ENCODE data around the gene MYCN.

DNA sequence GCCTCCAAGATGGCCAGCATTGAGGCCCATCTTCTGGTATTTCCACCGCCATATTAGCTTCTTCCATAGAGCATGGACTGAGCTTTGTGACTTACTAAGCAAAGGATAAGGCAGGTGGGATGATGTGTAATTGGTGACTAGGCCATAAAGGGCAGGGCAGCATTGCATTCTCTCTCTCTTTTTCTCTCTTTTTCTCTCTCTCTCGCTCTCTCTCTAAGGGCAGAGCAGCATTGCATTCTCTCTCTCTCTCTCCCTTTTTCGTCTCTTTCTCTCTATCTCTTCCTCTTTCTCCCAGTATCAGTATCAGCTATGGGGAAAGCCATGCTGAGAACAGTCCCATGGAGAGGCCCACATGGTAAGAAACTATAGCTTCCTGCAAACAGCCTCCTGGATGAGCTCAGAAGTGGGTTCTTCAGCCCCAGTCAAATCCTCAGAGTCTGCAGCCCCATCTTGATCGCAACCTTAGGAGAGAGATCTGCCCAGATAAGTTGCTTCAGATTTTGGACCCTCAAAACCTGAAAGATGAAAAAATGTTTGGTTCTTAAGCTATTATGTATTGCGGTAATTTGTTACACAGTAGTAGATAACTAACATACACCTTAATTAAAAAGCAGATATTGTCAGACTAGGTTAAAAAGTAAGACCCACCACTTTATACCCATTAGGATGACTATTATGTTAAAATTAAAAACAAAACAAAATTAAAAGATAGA is 39.1 kb upstream of the MYCN start:
- TF ChIP-seq MYC (CRISPR knock-in tag; IDR thresholded peaks at IDR 0.05; ENCODE audit: borderline replicate concordance) (no peak), ZFP82 (CRISPR knock-in tag; IDR thresholded peaks at IDR 0.05; ENCODE audit: borderline replicate concordance) (no peak), PHF20 (CRISPR knock-in tag; IDR thresholded peaks at IDR 0.05) (no peak), EP300 (IDR thresholded peaks at IDR 0.05; ENCODE audit: low read depth in 2 of 2, low read length in 2 of 2) (no peak), EP300 (CRISPR knock-in tag; IDR thresholded peaks at IDR 0.05; ENCODE audit: borderline replicate concordance) (no peak), ZNF724P (CRISPR knock-in tag; IDR thresholded peaks at IDR 0.05; ENCODE audit: borderline replicate concordance) (no peak), RAD21 (CRISPR knock-in tag; IDR thresholded peaks at IDR 0.05) (no peak), EZH2 (conservative IDR thresholded peaks at IDR 0.05; ENCODE audit: low read depth, low read length) (no peak)
- TF ChIP-seq, protein P1, sequence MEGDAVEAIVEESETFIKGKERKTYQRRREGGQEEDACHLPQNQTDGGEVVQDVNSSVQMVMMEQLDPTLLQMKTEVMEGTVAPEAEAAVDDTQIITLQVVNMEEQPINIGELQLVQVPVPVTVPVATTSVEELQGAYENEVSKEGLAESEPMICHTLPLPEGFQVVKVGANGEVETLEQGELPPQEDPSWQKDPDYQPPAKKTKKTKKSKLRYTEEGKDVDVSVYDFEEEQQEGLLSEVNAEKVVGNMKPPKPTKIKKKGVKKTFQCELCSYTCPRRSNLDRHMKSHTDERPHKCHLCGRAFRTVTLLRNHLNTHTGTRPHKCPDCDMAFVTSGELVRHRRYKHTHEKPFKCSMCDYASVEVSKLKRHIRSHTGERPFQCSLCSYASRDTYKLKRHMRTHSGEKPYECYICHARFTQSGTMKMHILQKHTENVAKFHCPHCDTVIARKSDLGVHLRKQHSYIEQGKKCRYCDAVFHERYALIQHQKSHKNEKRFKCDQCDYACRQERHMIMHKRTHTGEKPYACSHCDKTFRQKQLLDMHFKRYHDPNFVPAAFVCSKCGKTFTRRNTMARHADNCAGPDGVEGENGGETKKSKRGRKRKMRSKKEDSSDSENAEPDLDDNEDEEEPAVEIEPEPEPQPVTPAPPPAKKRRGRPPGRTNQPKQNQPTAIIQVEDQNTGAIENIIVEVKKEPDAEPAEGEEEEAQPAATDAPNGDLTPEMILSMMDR (CRISPR knock-in tag; IDR thresholded peaks at IDR 0.05): no peak
- TF ChIP-seq, protein P2, sequence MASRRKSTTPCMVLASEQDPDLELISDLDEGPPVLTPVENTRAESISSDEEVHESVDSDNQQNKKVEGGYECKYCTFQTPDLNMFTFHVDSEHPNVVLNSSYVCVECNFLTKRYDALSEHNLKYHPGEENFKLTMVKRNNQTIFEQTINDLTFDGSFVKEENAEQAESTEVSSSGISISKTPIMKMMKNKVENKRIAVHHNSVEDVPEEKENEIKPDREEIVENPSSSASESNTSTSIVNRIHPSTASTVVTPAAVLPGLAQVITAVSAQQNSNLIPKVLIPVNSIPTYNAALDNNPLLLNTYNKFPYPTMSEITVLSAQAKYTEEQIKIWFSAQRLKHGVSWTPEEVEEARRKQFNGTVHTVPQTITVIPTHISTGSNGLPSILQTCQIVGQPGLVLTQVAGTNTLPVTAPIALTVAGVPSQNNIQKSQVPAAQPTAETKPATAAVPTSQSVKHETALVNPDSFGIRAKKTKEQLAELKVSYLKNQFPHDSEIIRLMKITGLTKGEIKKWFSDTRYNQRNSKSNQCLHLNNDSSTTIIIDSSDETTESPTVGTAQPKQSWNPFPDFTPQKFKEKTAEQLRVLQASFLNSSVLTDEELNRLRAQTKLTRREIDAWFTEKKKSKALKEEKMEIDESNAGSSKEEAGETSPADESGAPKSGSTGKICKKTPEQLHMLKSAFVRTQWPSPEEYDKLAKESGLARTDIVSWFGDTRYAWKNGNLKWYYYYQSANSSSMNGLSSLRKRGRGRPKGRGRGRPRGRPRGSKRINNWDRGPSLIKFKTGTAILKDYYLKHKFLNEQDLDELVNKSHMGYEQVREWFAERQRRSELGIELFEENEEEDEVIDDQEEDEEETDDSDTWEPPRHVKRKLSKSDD (CRISPR knock-in tag; IDR thresholded peaks at IDR 0.05; ENCODE audit: low read depth): no peak
- TF ChIP-seq, protein P3, sequence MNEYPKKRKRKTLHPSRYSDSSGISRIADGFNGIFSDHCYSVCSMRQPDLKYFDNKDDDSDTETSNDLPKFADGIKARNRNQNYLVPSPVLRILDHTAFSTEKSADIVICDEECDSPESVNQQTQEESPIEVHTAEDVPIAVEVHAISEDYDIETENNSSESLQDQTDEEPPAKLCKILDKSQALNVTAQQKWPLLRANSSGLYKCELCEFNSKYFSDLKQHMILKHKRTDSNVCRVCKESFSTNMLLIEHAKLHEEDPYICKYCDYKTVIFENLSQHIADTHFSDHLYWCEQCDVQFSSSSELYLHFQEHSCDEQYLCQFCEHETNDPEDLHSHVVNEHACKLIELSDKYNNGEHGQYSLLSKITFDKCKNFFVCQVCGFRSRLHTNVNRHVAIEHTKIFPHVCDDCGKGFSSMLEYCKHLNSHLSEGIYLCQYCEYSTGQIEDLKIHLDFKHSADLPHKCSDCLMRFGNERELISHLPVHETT (CRISPR knock-in tag; conservative IDR thresholded peaks at IDR 0.05): no peak
- TF ChIP-seq, protein P4, sequence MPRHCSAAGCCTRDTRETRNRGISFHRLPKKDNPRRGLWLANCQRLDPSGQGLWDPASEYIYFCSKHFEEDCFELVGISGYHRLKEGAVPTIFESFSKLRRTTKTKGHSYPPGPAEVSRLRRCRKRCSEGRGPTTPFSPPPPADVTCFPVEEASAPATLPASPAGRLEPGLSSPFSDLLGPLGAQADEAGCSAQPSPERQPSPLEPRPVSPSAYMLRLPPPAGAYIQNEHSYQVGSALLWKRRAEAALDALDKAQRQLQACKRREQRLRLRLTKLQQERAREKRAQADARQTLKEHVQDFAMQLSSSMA (CRISPR knock-in tag; IDR thresholded peaks at IDR 0.05): no peak
- TF ChIP-seq, protein P5, sequence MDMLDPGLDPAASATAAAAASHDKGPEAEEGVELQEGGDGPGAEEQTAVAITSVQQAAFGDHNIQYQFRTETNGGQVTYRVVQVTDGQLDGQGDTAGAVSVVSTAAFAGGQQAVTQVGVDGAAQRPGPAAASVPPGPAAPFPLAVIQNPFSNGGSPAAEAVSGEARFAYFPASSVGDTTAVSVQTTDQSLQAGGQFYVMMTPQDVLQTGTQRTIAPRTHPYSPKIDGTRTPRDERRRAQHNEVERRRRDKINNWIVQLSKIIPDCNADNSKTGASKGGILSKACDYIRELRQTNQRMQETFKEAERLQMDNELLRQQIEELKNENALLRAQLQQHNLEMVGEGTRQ (IDR thresholded peaks at IDR 0.05; ENCODE audit: low read depth, low read length): no peak
- TF ChIP-seq, protein P5 (CRISPR knock-in tag; IDR thresholded peaks at IDR 0.05; ENCODE audit: borderline replicate concordance): no peak
- TF ChIP-seq, protein P6, sequence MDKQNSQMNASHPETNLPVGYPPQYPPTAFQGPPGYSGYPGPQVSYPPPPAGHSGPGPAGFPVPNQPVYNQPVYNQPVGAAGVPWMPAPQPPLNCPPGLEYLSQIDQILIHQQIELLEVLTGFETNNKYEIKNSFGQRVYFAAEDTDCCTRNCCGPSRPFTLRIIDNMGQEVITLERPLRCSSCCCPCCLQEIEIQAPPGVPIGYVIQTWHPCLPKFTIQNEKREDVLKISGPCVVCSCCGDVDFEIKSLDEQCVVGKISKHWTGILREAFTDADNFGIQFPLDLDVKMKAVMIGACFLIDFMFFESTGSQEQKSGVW (CRISPR knock-in tag; IDR thresholded peaks at IDR 0.05; ENCODE audit: borderline replicate concordance): no peak

All from HepG2 (cell line).